NCI-H526 treated with DMSO at 0.1 percent for 48 hours (cell line): ENCODE results near the gene SGCE.
"Not testable (repeated sequence)": the region's sequence is repeated elsewhere in the genome, so short reads cannot be mapped to it uniquely, and the experiment has no call there.

ENCODE experiments used
- DNase-seq: peaks from one replicate; lab custom pipeline; 2025; lab: John Stamatoyannopoulos, UW

Gene SGCE, protein sequence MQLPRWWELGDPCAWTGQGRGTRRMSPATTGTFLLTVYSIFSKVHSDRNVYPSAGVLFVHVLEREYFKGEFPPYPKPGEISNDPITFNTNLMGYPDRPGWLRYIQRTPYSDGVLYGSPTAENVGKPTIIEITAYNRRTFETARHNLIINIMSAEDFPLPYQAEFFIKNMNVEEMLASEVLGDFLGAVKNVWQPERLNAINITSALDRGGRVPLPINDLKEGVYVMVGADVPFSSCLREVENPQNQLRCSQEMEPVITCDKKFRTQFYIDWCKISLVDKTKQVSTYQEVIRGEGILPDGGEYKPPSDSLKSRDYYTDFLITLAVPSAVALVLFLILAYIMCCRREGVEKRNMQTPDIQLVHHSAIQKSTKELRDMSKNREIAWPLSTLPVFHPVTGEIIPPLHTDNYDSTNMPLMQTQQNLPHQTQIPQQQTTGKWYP

DNA sequence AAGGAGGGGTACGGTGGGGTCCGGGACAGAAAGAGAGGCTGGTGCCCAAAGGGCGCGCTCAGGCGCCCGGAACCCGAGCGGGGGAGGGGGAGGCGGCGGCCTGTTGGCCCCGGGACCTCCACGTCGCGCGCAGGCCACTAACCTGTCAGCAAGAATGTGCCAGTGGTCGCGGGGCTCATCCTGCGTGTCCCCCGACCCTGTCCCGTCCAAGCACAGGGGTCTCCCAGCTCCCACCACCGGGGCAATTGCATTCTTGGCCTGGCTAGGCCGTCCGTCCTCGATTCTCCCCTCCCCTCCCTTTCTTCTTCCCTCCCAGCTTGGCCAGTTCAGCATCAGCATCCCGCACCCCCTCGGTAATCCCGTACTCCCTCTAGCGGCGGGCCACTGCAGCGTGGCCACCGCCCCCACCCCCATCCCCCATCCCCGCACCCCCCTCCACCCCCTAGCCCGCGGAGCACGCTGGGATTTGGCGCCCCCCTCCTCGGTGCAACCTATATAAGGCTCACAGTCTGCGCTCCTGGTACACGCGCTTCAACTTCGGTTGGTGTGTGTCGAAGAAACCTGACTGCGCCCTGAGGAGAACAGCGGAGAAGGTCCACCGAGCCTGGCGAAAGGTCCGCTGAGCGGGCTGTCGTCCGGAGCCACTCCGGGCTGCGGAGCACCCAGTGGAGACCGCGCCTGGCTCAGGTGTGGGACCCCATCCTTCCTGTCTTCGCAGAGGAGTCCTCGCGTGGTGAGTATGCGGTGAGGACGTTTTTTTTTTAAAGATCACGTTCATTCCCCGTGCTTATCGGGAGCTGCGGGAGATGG is at the start of gene SGCE:
Gene SGCE (minus strand): TSS at position 286 of the 810 bp plus-strand sequence. CDS start 35 bp downstream, at position 251.
- DNase-seq, result peak; percentile 81

DNA sequence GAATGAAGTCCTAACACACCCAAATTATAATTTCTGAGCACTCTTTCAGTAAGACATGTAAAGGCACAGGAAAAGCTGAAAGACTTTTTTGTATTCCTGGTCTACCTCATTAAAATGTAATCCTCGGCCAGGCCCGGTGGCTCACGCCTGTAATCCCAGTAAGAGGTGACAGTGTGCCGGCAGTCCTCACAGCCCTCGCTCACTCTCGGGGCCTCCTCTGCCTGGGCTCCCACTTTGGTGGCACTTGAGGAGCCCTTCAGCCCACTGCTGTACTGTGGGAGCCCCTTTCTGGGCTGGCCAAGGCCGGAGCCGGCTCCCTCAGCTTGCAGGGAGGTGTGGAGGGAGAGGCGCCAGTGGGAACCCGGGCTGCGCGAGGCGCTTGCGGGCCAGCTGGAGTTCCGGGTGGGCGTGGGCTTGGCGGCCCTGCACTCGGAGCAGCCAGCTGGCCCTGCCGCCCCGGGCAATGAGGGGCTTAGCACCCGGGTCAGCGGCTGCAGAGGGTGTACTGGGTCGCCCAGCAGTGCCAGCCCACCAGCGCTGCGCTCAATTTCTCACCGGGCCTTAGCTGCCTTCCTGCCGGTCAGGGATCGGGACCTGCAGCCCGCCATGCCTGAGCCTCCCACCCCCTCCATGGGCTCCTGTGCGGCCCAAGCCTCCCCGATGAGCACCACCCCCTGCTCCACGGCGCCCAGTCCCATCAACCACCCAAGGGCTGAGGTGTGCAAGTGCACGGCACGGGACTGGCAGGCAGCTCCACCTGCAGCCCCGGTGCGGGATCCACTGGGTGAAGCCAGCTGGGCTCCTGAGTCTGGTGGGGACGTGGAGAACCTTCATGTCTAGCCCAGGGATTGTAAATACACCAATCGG is 49.5 kb upstream of the SGCE start:
- not testable (repeated sequence) for DNase-seq

DNA sequence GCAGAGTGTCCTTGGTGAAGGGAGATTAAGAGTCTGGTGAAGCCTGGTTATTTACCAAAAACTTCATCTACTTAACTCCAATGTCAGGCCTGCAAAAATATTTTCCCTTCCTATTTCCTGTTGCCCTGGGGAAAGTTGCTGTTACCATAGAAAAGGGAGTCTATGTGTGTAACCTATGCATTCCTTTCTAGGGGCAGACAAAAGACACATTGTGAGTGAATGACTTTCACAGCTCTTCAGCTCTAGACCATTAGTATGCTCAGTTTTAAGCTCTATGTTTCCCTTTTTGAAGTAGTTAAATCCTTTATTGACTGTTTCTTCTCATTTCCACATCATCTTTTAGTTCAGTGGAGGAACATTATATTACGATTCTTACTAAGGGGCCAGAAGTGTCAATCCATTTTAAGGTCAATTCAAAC is 45.6 kb upstream of the SGCE start:
- DNase-seq, result no peak

DNA sequence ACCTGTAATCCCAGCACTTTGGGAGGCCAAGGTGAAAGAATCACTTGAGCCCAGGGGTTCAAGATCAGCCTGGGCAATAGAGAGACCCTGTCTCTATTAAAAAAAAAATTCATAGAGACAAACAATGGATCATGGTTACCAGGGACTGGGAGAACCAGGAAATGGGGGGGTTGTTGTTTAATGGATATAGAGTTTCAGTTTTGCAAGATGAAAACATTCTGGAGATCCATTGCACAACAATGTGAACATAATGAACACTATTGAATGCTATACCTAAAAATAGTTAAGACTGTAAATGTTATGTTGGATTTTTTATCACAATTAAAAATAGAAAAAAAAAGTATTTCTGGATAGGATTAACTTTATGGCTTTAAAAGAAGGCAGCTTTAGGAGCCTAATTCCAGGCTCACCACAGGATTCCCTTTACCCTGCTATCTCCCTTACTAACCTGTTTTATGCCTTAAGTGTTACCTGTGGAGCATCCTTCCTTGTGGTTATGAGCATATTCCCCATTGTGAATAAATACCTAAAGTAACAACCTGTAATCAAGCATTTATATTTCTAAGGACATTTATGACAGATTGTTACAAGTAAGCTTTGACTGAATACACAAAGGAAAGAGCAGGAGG is 45.1 kb upstream of the SGCE start:
- no peak for DNase-seq

DNA sequence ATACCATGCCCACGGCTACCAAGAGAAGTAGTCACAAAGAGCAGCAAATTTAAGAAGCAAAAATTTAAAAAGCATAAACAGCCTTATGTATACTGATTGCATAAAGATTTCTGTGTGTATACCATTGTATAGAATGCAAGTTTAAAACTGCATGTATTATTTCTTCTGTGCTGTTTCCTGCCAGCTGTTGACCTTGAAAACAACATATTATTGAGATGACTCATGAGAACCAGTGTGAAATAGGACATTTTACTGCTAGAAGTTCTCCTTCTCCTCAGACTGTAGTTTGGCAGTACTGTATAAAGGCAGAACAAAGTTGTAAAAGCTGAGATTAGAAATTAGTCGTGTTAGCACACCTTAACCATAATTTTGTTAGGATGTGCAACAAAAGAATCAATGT is 42.3 kb upstream of the SGCE start:
- DNase-seq, result no peak

DNA sequence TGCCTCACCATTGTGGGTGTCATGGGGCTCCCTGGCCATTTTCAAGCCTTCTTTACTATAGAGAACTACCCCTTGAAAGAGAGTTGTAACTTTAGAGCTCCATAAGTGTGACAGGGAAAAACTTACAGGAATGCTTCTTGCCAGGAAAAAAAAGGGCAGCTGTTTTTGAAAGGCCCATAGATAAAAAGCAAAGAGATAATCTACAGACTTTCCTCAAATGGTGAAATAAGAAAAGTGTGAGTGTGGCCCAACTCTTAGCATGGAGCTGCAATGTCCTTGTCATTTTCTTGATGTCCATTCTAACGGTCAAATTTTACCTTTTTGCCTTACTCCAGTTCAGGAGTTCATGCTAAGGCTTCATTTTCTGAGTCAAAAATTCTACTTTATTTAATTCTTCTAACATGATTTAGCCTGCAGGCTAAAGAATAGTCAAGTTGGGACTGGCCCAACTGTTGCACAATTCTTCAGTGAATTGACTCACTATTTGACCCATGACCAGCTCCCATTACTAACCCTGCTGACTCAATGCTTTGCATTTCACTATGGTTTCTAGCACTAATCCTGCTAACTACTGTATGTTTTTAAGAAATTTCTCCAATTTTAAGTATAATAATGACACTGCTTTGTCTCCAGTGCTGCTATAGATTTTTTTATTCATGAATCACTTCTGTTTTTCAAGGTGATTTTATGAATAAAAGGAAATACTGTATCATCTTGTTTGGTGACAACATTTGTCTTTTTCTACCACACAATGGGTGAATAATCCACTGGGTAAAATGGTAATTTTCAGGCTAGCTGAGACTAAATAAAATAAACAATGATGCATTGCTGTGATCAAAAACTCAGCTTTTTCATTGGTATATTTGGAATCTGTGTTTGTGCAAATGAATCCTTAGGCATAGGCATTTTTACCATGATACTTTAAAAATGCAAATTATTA is 41.4 kb upstream of the SGCE start:
- no peak for DNase-seq

DNA sequence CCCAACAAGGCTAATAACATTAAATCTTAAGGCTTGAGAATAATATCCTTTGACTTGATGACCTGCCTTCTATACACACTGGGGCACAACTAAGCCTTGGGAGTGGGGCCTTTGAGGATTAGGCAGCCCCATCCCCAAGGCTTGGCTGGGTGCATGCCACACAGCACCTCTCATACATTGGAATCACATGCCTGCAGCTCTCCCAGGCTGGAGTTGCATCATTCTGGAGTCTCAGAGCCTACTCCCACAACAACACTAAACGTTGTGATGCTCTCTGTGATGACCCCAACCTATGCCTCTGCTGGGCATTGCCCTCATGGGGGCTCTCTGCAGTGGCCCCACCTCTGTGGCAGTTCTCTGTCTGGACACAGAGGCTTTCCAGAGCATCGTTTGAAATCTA is 31.9 kb upstream of the SGCE start:
- DNase-seq, result no peak

DNA sequence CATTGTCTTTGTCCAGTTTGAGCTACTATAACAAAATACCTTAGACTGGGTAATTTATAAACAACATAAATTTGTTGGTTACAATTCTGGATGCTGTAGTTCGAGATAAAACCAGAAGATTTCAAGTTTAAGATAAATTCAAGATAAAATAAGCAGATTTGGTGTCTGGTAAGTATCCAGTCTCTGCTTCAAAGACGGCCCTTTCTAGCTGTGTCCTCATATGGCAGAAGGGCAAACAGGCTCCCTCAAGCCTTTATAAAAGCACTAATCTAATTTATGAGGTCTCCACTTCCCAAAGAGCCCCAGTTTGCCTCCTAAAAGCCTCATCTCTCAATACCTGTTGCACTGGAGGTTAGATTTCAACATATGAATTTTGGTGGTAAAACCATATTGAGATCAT is 31.1 kb upstream of the SGCE start:
- DNase-seq, result no peak

DNA sequence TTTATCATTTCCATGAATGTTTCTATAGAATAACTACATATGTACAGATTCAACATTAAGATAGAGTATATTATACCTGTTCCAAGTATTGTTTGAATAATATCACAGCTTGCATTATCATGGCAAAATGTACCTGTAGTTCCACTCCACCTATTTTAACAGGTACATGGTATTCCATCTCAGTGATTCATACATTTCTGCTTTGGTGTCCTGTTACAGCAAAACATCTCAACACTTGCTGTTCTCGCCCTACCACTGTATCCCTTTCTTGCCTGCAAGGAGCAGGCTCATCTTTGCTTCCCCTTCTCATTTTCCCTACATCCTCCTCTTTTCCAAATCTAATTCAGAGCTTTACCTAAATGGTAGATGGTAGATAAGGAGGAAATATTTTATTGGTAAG is 27.1 kb upstream of the SGCE start:
- no peak for DNase-seq

DNA sequence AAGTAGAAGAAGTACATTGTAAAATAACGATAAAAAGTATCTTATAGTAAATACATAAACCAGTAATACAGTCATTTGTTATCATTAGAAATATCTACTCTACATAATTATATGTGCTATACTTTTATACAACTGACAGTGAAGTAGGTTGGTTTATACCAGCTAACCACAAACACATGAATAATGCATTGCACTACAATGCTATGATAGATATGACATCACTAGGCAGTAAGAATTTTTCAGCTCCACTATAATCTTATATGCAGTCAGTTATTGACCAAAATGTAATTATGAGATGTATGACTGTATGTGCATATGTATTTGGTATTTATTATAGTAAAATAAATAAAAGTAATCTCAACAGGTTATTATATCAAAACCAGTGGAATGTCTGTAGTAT is 23.4 kb upstream of the SGCE start:
- DNase-seq, result no peak

DNA sequence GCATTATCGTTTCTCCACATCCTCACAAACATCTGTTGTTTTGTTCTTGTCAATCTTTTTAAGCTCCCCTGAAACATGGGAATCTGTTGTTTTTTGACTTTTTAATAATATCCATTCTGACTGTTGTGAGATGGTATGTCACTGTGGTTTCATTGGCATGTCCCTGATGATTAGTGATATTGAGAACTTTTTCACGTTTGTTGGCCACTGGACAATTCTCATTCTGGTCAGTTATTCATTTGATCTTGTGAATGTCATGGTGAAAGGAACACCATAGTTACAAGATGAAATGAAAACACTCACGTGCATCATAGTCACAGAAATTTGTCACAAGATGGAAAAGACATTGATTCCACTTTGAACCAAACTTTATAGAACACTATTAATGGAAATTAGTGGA is 20.5 kb upstream of the SGCE start:
- DNase-seq, result no peak

DNA sequence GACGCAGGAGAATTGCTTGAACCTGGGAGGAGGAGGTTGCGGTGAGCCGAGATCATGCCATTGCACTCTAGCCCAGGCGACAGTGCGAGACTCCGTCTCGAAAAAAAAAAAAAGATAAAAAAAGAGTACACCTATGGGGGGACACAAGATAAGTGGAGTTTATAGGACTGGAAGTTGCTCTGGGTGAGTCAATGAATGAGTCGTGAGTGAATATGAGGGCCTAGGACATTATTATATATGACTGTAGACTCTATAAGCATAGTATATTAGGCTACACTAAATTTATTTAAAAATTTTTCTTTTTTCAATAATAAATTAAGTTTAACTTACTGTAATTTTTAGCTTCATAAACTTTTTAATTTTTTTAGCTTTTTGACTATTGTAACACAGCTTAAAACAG is 19.4 kb upstream of the SGCE start:
- no peak for DNase-seq

DNA sequence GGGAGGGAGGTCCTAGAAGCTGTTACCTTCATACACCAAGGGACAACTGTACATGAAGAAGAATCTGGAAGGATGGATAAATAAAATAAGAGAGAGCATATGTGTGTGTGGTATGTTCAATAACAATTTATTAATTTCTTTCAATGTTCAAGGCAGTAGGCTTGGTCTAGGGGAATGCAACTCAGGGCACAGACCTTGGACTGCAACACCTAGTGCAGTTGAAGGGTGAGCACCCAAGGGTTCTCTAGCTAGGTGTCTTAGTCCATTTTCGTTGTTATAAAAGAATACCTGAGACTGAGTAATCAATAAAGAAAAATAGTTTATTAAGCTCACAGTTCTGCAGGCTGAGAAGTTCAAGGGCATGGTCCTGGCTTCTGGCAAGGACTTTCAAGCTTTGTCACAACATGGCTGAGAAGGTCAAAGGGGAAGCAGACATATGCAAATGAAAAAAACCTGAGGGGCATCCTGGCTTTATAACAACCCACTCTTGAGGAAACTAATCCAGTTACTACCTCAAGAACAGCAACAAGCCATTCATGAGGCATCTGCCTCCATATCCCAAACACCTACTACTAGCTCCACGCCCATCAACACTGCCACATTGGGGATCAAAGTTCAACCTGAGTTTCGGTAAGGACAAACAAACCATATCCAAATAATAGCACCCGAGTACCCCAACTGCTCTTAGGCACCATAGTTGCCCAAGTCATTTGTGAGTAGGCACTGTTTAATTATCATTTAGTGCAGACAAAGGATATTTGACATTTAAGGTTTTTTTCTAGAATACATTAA is 15.7 kb upstream of the SGCE start:
- no peak for DNase-seq

DNA sequence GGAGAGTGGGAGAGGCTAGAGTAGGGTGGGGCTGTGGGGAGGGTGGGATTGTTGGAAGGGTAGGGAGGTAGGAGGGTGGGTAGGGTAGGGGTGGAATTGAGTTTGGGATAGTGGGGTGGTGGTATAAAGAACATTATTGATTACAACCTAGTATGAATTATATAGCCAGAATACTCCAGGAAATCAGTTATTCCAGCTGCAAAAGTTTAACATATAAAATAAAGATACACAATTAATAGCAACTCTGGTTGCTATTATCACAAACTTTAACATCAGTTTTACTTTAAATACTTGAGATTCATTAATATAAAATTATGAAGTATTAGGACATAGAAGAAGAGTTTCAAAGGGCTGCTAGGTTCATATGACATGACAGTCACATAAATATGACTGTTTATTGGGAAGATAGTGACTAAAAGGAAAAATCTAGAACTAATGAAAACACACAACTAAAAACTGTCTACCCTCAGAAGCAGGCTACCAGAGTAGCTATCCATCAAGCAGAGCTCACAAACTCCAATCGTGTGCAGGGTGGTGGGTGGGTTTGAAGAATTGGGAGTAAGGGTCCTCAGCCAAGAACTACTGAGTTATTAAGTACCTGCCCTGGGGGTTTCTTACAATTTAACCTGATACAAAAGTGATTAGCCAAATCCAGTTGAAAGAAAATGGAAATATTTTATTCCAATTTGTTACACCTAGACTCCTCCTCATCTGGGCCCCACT is 14.0 kb upstream of the SGCE start:
- DNase-seq, result no peak

DNA sequence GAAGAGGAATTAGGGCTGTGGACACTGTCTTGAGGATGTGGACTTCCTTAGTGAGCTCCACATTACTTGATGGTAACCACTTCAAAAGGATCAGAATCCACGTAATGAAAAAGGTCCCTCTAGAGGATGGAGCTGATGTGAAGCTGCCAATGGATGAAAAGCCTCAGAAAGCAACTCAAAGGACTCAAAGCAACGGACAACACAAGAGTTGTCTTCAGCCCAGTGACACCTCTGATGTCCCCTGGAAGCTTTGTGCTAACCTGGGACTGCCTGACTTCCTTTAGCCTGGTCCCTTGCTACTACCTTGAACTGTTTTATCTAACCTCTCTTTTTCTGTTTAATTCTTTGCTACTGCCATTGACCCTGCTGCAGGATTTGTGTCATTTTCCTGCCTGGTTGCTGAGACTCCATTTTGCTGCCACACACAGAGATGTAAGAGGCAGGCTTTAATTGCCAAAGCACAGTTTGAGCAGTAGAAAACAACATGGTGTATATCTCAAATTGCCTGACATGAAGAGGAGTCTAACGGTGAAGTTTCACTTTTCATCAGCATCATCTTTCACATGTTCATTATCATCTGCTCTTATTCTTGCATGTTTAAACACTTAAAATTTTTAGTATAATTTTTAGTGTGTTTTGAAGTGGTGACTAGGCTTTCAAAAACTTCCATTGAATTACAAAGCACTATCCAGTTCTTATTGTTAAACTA is 11.1 kb upstream of the SGCE start:
- DNase-seq, result no peak

DNA sequence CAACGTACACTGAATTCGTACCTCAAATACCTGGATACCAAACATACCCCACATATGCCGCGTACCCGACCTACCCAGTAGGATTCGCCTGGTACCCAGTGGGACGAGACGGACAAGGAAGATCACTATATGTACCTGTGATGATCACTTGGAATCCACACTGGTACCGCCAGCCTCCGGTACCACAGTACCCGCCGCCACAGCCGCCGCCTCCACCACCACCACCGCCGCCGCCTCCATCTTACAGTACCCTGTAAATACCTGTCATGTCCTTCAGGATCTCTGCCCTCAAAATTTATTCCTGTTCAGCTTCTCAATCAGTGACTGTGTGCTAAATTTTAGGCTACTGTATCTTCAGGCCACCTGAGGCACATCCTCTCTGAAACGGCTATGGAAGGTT is 9.5 kb upstream of the SGCE start:
- no peak for DNase-seq

DNA sequence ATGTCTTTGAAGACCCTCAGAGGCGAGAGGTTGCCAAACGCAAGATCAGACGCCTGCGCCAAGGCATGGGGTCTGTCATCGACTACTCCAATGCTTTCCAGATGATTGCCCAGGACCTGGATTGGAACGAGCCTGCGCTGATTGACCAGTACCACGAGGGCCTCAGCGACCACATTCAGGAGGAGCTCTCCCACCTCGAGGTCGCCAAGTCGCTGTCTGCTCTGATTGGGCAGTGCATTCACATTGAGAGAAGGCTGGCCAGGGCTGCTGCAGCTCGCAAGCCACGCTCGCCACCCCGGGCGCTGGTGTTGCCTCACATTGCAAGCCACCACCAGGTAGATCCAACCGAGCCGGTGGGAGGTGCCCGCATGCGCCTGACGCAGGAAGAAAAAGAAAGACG is 8.1 kb upstream of the SGCE start:
- DNase-seq, result no peak

DNA sequence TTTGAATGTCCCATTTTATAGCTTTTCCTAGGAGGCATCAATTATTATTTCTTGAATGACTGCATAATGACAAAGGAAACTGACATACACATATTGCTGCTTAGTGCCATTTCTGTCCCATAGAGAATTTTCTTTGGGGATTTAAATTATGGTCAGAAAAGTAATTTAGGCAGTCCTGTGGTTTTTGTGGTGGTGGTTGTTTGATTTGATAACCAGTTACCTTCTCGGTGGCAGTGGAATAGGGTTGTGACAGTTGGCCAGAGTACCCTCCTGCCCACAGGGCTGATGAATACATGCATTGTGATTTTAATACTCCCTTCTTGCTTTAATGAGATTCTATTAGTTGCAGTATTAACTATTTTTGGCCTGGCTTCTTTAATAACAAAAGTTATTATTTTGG is 6.6 kb upstream of the SGCE start:
- no peak for DNase-seq

DNA sequence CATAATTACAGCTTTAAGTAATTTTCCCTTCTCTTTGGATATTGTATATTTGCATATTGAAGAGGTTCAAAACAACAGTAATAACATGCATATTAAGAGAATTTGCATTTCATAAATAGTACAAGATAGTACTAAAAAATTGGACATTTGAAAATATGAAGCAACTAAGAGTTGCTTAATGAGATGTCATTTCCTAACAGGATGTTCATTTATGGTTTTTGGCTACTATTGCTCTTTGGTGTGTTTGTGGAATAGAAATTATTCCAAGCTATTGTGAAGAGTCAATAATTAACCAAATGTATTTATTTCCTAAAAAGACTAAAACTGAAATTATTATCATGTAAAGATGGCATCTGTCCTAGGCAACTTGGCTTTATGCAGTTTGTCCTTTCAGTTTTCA is 4.1 kb upstream of the SGCE start:
- no peak for DNase-seq
